ENCODE data around the gene SLC2A9.
A peak's percentile ranks its signal among the peaks of the same experiment; 100 is the strongest.

SLC2A9 gene

GRCh38 chr4:10020106-10020505 is 1.2 kb downstream of the SLC2A9 start:
- TF ChIP-seq TAF1 (IDR thresholded peaks at IDR 0.05; ENCODE audit: low read depth) (no peak), REST (IDR thresholded peaks at IDR 0.05; ENCODE audit: low read depth) (no peak), EP300 (IDR thresholded peaks at IDR 0.05; ENCODE audit: borderline replicate concordance) (no peak), EGR1 (IDR thresholded peaks at IDR 0.05) (no peak), YY1 (IDR thresholded peaks at IDR 0.05; ENCODE audit: low read depth) (no peak), RAD21 (IDR thresholded peaks at IDR 0.05; ENCODE audit: low read depth) (no peak), TCF12 (IDR thresholded peaks at IDR 0.05; ENCODE audit: low read depth) (no peak)

- TF ChIP-seq TEAD4 (IDR thresholded peaks at IDR 0.05) (no peak), TCF12 (IDR thresholded peaks at IDR 0.05; ENCODE audit: low read depth) (no peak), REST (IDR thresholded peaks at IDR 0.05; ENCODE audit: low read depth) (no peak), CEBPB (IDR thresholded peaks at IDR 0.05) (no peak), CREB1 (IDR thresholded peaks at IDR 0.05; ENCODE audit: low read depth) (no peak), NFIC (IDR thresholded peaks at IDR 0.05) (no peak), RAD21 (IDR thresholded peaks at IDR 0.05; ENCODE audit: low read depth) (no peak), ZBTB7A (IDR thresholded peaks at IDR 0.05; ENCODE audit: low read depth) (no peak), YY1 (IDR thresholded peaks at IDR 0.05; ENCODE audit: low read depth) (no peak)
Measured at GRCh38 chr4:10019521-10020051, 1.7 kb downstream of the SLC2A9 start.

- peak; percentile 62; the same call in 1 of the 2 replicates for TF ChIP-seq MAX (IDR thresholded peaks at IDR 0.05)
- TF ChIP-seq TEAD4 (IDR thresholded peaks at IDR 0.05) = no peak
- peak; percentile 18; the same call in 1 of the 2 replicates for TF ChIP-seq YY1 (IDR thresholded peaks at IDR 0.05; ENCODE audit: low read depth)
- peak; percentile 75 for TF ChIP-seq USF1 (IDR thresholded peaks at IDR 0.05)
- TF ChIP-seq NFIC (IDR thresholded peaks at IDR 0.05) = peak; percentile 53
- no peak for TF ChIP-seq FOXM1 (IDR thresholded peaks at IDR 0.05; ENCODE audit: borderline replicate concordance, low read depth)
- TF ChIP-seq EP300 (IDR thresholded peaks at IDR 0.05; ENCODE audit: borderline replicate concordance) = peak; percentile 19; the same call in 1 of the 2 replicates
- TF ChIP-seq TAF1 (IDR thresholded peaks at IDR 0.05; ENCODE audit: low read depth) = no peak
- TF ChIP-seq CEBPB (IDR thresholded peaks at IDR 0.05) = no peak
- TF ChIP-seq ZBTB7A (IDR thresholded peaks at IDR 0.05; ENCODE audit: low read depth) = 0 out of 2 replicates have a peak, but pooled peaks have one; percentile 46
- TF ChIP-seq RAD21 (IDR thresholded peaks at IDR 0.05; ENCODE audit: low read depth) = peak; percentile 89
- TF ChIP-seq REST (IDR thresholded peaks at IDR 0.05; ENCODE audit: low read depth) = no peak
- TF ChIP-seq TCF12 (IDR thresholded peaks at IDR 0.05; ENCODE audit: low read depth) = 0 out of 2 replicates have a peak, but pooled peaks have one; percentile 22
- no peak for TF ChIP-seq EGR1 (IDR thresholded peaks at IDR 0.05)
- TF ChIP-seq CREB1 (IDR thresholded peaks at IDR 0.05; ENCODE audit: low read depth) = no peak
Measured at GRCh38 chr4:10018818-10019461, 2.4 kb downstream of the SLC2A9 start.

- TF ChIP-seq RAD21 (IDR thresholded peaks at IDR 0.05; ENCODE audit: low read depth) = no peak
- TF ChIP-seq TCF12 (IDR thresholded peaks at IDR 0.05; ENCODE audit: low read depth) = no peak
- no peak for TF ChIP-seq ZBTB7A (IDR thresholded peaks at IDR 0.05; ENCODE audit: low read depth)
- TF ChIP-seq MAX (IDR thresholded peaks at IDR 0.05) = no peak
- no peak for TF ChIP-seq FOXM1 (IDR thresholded peaks at IDR 0.05; ENCODE audit: borderline replicate concordance, low read depth)
- TF ChIP-seq USF1 (IDR thresholded peaks at IDR 0.05) = no peak
- TF ChIP-seq REST (IDR thresholded peaks at IDR 0.05; ENCODE audit: low read depth) = no peak
- TF ChIP-seq CEBPB (IDR thresholded peaks at IDR 0.05) = no peak
- no peak for TF ChIP-seq EGR1 (IDR thresholded peaks at IDR 0.05)
- no peak for TF ChIP-seq TAF1 (IDR thresholded peaks at IDR 0.05; ENCODE audit: low read depth)
- TF ChIP-seq TEAD4 (IDR thresholded peaks at IDR 0.05) = no peak
- TF ChIP-seq CREB1 (IDR thresholded peaks at IDR 0.05; ENCODE audit: low read depth) = no peak
- no peak for TF ChIP-seq NFIC (IDR thresholded peaks at IDR 0.05)
- no peak for TF ChIP-seq EP300 (IDR thresholded peaks at IDR 0.05; ENCODE audit: borderline replicate concordance)
- no peak for TF ChIP-seq YY1 (IDR thresholded peaks at IDR 0.05; ENCODE audit: low read depth)
Measured at GRCh38 chr4:10017037-10017893, 4.0 kb downstream of the SLC2A9 start.
